A673 (cell line): Measurements from ENCODE around the gene ACACA.

Experiments
- CTCF ChIP-seq: fragments of 300-800, 200-600 bp; sonication (generic); conservative IDR thresholded peaks from 2 replicates; pipeline ENCODE4 v1.5.1; 2017; ENCODE audit warnings: low read depth, mild to moderate bottlenecking, antibody characterized with exemption, low read length, moderate library complexity, mixed read lengths
- EZH2 ChIP-seq: fragments of 200-600 bp; sonication (generic); IDR thresholded peaks from 2 replicates; pipeline ENCODE4 v1.6.1; 2017; ENCODE audit warnings: borderline replicate concordance, low read depth, mild to moderate bottlenecking, mixed read lengths, antibody characterized with exemption, low read length; ENCODE audit not compliant: poor library complexity, severe bottlenecking

DNA sequence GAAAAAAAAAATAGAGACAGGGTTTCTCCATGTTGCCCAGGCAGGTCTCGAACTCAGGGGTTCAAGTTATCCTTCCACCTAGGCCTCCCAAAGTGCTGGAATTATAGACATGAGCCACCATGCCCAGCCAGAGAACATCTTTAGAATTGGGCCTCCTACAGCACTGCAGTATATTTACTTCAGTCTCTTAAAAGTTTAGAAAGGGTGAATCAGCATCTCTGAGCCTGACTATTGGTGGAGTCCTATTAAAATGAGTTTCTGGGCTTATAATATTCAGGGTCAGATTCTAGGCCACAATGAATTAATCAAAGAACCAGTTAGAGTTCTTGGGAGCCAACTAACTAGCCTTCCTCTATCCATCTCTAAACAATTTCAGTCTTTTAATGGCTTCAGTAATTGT lies 22.8 kb upstream of the ACACA start:
- TF ChIP-seq EZH2, result no peak
- TF ChIP-seq CTCF, result no peak
